ENCODE measurements around the gene LY9.

The LY9 gene

DNA sequence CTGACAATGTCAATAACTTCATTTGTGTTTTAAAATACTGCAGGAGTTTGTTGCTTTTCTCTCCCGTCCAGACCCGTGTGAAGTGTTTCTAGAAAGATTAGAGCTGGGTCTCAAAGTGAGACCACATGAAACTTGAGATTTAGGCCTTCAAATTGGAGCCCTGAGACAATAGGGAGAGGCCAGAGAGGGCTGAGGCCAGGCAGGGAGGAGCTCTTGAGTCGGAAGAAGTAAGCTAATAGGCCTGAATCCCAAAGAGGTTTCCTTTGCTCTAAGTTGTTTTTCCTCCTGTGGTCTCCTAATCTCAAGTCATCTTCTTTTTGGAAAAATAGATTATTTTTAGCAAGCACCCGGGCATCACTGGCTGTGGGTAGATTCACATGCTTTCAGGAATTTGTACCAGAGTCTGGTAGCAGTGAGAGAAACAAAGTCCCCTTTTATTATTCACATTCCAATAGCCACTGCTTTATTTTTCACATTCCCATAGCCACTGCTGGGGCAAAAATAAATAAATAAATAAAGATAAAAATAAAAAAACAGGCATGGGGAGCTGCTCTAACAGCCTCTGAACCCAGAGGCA is 41.1 kb downstream of the LY9 start:
- no peak for DNase-seq (ENCODE audit: low spot score)

DNA sequence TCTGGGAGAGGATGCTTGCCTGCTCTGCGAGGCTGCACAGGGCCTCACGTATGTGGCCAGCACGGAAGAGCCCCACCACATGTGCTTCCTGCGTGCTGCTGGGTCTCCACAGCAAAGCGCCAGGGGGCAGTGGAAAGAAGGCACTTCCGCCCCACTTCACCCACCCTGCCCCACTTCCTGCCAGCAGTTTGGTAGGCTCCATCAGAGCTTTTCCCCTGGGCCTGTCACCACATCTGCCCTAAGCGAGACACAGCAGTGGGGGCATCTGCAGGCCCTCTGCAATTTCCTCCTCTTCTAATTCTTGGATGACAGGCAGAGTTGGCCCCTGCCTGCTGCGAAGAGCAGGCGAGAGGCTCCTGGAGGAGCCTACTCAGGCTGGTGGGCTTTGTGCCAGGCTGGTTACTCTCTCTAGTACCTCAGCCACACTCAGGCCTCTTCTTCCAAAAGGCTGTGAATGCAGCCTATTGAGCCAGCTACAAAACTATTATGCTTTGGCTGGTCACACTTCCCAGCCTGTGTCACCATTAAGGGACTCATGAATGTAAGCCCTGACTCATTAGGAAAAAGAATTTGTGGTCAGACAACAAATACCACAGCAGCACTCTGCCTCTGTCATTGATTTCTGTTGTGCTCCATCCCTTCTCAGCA is 41.7 kb downstream of the LY9 start:
- no peak for DNase-seq (ENCODE audit: low spot score)

DNA sequence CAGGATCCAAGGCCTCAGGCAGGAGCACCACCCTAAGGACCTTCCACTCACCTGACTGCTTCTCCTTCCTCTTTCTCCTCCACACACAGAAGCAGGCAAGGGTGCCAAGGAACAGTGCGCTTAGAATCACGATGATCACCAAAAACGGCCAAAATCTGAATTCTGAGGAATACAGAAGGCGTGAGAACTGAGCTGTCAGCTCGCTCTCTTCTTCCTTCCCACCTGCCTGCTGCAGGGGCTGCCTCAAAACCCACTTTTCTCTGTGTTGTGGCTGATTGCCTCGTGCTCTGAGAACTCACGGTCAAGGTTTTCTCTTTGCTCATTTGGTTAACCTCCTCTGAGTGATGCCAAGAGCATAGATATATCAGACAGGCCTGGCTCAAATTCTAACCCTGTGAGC is 42.9 kb downstream of the LY9 start:
- no peak for DNase-seq (ENCODE audit: low spot score)

DNA sequence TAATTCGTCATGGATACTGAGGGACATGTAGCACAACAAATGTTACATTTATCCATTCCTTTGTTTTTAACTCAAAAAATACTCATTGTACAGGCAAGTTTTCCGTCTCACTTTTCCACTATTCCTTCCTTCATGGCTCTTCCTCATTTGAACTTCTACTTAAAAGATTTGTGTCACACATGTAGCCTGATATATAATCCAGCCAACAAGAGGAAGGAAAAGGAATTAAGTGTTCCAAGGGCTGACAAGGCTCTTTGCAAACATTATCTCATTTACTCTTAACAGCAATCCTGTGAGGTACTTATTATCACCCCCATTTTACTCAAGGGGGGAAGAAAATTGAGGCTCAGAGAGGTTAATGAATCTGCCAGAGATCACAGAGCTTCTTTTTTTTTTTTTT is 43.8 kb downstream of the LY9 start:
- no peak for DNase-seq (ENCODE audit: low spot score)

DNA sequence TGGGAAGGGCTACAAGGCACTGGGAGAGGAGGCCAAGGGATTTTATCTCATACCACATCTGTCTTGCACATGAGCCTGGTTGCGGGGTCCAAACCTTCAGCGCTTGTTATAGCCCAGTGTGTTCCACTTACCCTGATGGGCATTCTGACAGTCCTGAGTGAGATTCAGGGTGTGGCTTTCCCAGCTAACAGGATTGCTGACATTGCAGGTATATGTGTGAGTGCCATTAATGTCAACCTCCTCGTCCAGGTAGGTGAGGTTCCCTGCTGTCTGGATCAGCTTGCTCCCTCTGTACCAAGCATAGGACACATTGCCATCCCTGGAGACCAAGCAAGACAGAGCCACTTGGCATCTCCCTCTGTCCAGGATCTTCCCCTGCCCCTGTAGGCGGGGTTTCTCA is 45.1 kb downstream of the LY9 start:
- no peak for DNase-seq (ENCODE audit: low spot score)

DNA sequence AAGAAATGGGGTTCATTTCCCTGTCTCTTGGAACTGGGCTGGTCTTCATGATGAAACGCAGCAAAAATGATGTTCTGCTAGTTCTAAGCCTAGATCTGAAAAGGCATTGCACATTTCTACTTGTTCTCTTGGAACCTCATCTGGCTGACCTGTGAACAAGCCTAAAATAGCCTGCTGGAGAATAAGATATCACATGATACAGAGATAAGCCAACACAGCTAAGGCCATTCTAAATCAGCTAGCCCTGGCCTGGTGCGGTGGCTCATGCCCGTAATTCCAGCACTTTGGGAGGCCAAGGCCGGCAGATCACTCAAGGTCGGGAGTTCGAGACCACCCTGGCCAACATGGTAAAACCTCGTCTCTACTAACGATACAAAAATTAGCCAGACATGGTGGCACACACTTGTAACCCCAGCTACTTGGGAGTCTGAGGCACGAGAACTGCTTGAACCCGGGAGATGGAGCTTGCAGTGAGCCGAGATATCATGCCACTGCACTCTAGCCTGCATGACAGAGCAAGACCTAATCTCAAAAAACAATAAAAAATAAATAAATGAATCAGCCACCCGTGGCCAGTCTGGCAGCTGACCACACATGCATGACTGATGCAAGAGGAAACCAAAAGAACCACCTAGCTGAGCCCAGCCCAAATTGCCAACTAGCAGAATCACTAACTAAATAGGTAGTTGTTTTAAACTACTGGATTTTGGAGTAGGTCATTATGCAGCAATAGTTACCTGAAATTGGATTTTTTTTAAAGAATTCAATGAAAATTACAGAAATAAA is 48.7 kb downstream of the LY9 start:
- no peak for DNase-seq (ENCODE audit: low spot score)

DNA sequence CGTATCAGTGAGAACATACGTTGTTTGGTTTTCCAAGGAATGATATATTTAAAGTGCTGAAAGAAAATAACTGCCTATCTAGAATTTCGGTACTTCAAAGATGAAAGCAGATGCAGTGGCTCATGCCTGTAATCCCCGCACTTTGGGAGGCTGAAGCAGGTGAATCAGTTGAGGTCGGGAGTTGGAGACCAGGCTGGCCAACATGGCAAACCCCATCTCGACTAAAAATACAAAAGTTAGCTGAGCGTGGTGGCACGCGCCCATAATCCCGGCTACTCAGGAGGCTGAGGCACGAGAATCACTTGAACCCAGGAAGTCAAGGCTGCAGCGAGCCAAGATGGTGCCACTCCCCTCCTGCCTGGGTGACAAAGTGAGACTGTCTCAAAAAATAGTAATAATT is 50.3 kb downstream of the LY9 start:
- no peak for DNase-seq (ENCODE audit: low spot score)

DNA sequence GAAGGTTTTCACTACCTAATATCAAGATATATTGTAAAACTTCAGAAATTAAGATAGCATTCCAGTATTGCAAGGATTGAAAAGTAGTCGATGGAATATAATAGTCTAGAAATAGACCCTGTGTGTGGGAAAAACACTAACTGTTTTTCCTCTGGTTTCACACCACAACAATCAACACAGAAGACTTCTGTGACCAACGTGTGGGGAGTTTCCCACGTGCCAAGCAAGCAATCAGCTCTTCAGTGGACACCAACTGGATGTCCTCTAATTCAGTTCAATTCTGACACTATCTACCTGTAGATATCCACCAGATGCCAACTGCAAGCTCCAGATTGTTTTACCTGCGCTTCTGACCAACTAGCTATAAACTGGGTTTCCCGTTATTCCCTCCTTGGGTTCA is 54.6 kb downstream of the LY9 start:
- DNase-seq (ENCODE audit: low spot score) = no peak

DNA sequence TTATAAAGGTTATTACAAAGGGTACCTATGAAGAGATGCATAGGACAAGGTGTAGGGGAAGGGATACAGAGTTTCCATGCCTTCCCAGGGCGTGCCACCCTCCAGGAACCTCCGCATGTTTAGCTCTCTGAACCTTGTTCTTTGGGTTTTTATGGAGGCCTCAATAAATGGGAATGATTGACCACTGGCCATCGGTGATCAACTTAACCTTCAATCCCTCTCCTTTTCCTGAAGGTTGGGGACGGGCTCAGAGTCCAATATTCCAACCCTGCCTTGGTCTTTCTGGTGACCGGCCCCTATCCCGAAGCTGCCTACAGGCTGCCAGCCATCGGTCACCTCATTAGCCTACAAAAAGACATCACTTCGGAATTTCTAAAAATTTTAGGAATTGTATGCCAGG is 55.0 kb downstream of the LY9 start:
- DNase-seq (ENCODE audit: low spot score) = no peak

DNA sequence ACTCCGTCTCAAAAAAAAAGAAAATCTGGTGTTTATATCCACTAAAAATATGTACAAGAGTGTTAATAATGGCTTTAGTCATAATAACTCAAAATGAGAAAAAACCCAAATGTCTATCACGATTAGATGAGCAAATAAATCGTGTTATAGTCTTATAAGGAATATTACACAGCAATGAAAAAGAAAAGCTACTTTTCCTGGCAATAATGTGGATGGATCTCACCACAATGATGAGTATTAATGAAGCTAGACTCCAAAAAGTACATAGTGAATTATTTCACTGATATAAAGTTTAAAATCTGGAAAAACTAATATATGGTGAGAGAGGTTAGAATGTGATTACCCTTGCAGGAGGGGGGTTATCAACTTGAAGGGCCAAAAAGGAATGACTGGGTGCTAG is 57.0 kb downstream of the LY9 start:
- DNase-seq (ENCODE audit: low spot score) = no peak

DNA sequence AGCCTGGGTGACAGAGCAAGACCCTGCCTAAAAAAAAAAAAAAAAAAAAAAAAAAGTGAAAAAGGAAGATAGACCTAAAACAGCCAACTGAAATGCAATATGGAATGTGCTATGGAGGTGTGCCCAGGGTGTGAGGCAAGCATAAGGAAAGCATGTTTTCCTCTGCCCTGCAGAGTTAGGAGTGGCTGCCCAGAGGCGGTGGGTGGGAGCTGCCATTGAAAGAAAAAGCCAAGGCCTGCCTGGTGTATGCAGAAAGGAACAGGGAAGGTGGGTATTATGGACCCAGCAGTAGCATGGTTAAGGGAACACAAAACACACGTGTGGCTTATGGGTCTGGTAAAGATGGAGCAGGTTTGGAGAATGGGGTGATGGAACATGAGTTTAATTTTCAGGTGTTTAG is 57.8 kb downstream of the LY9 start:
- no peak for DNase-seq (ENCODE audit: low spot score)

DNA sequence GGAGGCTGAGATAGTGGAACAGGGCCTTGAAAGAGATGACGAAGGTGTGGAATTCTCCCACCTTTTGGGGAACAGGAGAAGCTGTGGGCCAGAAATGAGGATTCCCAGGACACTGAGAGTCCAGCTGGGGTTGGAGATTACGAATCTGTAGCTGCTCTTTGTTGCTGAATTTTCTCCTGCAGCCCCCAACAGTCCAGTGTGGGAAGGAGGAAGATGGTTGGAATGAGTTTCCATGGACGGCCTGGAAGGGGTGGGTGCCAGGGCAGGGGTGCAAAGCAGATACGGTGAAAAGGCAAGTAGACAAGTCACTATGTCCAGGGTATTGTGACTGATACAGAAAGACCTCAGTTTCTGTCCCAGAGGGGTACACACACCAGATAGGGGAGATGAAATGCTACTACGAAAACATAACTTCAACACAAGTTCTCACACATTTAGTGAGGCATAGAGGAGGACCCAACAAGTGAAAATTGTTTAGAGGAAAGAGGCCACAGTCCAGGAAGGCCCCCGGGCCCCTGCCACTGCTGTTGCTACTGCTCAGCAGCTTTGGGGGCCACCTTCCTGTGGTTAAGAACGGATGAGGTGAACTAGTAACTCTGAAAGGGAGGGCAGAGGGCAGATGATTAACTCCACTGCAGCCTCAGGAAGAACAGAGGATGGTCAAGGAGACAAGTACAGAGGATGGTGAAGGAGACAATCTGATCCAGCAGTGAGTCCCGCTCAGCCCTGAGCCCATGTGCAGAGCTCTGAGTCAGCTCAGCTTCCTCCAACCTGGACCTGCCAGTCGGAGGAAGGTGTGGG is 59.4 kb downstream of the LY9 start:
- no peak for DNase-seq (ENCODE audit: low spot score)

DNA sequence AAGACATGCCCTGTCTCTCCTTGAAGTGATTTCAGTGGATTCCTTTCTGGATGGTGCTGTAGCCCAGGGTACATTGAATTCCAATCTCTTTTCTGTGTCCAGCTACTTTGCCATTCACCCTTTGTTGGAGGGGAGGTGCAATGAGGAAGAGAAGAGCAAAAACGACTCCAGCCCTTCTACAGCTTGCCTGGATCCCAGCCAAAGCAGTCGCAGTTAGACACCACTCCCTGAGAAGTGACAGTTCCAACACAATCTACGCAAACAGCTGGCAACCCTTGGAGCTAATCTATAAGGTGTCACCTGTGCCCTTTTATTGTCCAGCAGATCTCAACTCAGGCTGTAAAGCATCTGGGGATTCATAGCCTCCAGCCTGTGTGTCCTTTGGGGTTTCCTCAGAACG is 62.1 kb downstream of the LY9 start:
- no peak for DNase-seq (ENCODE audit: low spot score)

DNA sequence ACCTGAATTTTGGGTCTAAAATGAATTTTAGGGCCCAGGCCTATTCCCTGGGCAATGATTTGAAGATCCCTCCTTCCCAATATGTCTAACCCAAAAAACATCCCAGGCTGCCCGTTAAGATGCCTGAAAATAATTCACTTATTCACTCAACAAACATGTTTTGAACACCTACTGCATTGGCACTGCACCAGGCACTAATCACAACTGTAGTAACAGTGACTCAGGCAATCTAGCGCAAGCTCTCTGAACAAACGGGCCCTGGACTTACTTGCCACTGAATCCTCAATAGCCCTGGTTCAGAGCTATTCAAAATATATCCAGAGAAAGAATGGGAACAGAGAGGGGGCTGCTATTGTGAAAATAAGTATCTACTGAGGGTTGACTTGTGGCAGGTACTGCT is 62.5 kb downstream of the LY9 start:
- no peak for DNase-seq (ENCODE audit: low spot score)

DNA sequence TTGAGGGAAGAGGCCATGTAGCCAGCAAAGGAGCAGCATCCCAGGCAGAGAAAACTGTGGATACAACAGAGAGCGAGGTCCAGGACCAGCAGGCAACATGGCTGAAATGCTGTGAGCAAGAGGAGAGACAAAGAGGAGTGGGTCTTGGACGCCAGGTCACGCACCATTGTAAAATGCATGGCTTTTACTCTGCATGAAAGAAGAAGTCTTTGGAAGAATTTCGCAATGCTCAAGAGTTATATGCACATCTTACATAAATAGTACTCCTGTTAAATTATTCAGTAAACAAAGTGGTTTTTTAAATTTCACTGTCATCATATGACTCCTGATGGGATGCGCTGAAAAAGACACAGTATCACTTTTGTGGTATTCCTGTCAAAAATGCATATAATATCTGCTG is 63.2 kb downstream of the LY9 start:
- DNase-seq (ENCODE audit: low spot score) = no peak

DNA sequence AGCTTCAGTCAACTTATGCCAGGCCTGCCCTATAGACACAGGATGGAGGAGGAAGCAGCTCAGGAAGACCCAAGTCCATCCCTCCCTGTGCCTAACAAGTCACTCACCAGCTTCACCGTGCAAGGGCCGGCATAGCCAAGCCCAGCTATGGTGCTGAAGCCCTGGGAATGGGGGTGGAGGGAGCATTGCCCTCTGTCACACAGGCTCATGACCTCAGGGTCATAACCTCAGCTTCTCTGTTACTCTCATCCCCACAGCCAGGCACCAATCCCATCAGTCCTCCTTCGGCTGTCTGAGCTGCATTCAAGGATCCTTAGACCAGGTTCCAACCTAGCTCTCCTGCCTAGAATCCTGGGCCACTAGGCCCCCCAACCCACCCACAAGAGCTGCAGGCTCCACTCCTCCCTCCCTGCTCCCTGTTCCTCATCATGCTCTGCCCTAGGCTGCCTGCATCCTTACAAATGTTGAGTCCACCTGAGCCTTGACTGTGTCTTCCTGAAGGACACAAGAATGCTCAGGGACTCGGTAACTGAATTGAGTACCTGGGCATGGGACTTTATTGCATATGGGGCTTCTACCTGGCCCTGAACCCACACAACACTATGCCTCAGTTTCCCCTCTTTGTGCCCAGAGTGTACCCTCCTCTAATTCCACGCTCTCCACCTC is 65.0 kb downstream of the LY9 start:
- no peak for DNase-seq (ENCODE audit: low spot score)

DNA sequence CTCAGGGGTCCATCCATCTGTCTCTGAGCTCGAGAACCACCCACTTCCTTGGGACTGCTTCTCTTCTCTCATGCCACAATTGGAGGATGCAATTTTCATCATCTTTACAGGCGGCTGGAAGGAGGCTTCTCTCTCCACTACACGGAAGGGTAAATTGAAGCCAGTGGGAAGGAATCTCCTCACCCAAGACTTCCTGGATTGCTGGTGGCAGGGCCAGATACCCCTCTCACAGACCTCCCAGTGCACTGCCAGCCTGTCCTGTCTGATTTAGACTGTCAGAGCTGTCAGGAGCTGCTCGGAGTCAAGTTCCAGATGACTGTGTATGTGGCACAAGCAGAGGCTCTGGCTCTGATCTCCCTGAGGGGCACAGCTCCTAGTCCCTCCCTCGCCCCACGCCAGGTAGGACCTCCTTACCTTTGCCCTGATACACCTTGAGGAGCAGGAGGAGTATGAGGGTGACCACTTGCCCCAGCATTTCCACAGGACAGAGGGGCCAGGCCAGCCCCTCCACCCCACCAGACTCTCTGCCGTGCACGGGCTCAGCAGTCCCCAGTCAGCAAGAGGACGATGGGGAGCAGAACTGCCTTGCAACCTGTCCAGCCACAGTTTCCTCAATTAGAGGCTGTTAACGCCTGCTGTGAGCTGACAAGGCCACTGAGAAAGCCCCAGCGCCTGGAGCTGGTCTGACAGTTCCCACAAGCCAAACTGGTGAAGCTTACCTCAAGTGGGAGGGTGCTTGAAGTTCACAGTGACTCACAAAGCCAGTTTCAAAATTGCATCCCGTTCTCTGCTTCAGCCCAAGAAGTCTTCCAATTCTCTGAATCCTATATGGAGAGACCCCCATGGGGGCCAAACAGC is 66.5 kb downstream of the LY9 start, which contains the start of gene CD244:
Gene CD244 (minus strand): TSS at position 685 of the 858 bp plus-strand sequence. CDS start 210 bp downstream, at position 475.
- no peak for DNase-seq (ENCODE audit: low spot score)

DNA sequence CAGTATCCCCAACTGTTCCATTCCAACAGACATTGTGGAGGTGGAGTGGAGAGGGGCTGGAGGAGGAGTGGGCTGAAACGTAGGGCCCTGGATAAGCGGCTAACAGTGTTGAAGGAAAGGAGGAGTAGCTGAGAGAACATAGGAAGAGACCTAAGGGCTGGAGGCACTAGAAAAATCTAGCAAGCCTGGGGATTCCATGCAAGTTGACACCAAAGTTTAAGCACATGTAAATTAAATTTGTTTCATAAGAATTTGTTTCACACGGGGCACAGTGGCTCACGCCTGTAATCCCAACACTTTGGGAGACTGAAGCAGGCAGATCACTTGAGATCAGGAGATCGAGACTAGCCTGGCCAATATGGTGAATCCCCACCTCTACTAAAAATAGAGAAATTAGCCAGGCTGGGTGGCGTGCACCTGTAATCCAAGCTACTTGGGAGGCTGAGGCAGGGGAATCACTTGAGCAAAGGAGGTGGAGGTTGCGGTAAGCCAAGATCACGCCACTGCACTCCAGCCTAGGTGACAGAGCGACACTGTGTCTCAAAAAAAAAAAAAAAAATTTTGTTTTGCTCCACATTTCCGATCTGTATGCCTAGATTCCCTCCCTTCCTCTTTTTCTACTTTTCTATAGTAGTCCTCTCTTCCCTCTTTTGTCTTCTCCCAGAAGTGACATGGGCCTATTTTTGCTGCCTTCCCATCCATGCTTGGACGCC is 67.2 kb downstream of the LY9 start:
- no peak for DNase-seq (ENCODE audit: low spot score)

DNA sequence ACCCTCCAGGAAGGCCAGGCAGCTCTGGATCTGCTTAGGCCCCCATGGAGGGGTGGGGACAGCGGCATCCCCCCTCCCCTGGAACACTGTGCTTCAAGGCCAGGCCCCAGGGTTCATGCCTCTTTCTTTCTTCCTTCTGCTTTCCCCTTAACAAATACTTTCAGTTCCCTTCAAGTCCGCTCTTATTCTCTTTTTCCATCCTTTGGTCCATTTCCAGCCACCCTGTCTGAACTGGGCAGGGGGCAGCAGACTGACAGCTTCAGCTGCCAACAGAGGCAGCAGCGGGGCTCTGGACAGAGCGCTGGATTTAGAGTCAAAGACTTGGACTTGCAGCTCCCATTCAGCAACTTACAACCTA is 67.8 kb downstream of the LY9 start:
- DNase-seq (ENCODE audit: low spot score) = no peak

DNA sequence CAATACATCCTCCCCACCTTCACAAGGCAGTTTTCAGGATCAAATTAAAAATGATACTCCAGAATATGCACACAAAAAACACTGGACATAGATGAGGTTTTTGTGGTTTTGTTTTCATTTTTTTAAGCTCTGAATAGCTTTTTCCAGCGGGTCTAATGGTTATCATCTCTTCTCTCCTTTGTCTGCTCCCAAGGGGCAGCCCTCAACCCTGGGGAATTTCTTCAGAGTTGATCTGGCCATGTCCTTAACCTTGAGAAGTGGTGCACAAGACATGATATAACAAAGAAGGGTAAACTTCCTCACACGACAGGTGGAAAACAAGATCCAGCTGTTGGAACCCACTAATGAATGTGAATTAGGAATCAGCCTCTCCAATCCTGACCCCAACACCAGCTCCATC is 68.2 kb downstream of the LY9 start:
- no peak for DNase-seq (ENCODE audit: low spot score)

DNA sequence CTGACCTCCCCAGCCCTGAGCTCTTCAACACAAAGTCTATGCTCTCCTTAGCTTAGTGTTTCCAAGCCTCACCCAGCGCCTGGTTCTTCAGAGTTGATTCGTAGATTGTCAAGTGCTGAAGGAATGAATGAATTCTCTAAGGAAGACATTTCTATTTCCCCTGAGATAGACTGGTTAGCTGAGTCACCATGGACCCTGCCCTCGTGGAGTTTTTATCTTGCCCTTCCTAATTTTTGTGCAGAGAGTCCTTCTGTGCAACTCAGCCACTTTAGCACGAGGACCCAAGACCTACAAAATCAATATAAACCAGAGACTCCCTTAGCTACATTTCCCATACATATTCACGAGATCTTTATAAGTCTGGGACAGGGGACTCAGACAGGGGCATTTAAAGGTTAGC is 69.4 kb downstream of the LY9 start:
- DNase-seq (ENCODE audit: low spot score) = no peak

Measured in HuH-7 (cell line).